BLaER1 (cell line): ENCODE results near the gene PITX3.

Experiments used
- H3K27ac ChIP-seq: shearing (Covaris generic); formaldehyde crosslinking; 2 replicates; pipeline ENCODE4 v1.8.1; 2022
- H3K27me3 ChIP-seq: shearing (Covaris generic); formaldehyde crosslinking; 2 replicates; pipeline ENCODE4 v1.8.1; 2022
- H3K36me3 ChIP-seq: shearing (Covaris generic); formaldehyde crosslinking; 2 replicates; pipeline ENCODE4 v1.8.1; 2022
- H3K4me1 ChIP-seq: shearing (Covaris generic); formaldehyde crosslinking; 2 replicates; pipeline ENCODE4 v1.8.1; 2022
- H3K4me2 ChIP-seq: shearing (Covaris generic); formaldehyde crosslinking; 2 replicates; pipeline ENCODE4 v1.8.1; 2022
- H3K4me3 ChIP-seq: shearing (Covaris generic); formaldehyde crosslinking; 2 replicates; pipeline ENCODE4 v1.8.1; 2022
- H3K9ac ChIP-seq: shearing (Covaris generic); formaldehyde crosslinking; 2 replicates; pipeline ENCODE4 v1.8.1; 2022
- H3K9me3 ChIP-seq: shearing (Covaris generic); formaldehyde crosslinking; 2 replicates; pipeline ENCODE4 v1.8.1; 2022
- H4K20me1 ChIP-seq: shearing (Covaris generic); formaldehyde crosslinking; 2 replicates; pipeline ENCODE4 v1.8.1; 2022
- Cebpa-rat ChIP-seq: shearing (Covaris generic); IDR thresholded peaks from 2 replicates; pipeline ENCODE4 v1.8.1; 2022

PITX3 gene

DNA sequence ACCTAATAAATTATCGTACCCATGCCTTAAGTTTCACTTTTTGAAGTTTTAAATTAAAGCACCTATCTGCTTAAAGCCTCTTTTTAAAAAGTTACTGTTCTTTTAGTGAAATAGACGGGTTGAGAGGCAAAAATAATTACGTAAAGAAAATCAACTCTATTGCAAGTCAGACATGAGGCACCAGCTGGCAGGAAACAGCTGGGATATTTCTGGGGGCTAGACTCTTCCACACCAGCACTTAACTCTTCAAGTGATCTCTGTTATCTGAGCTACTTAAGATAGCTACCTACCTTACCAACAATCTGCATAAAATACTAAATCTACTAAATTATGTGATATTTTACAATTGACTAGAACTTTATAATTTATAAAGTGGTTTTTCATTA lies 39.8 kb upstream of the PITX3 start:
- Histone ChIP-seq H4K20me1 (peaks cover 95% of the 10 kb centered on the region), H3K4me1 (peaks cover 23% of the 10 kb centered on the region), H3K27ac (0 out of 2 replicates have a peak overlapping the region, but pooled peaks have one; percentile 16), H3K4me2 (peak overlapping the region; percentile 72), H3K27me3 (no peaks in the 10 kb centered on the region), H3K36me3 (peaks cover 25% of the 10 kb centered on the region), H3K4me3 (no peak overlapping the region), H3K9me3 (no peaks in the 10 kb centered on the region), H3K9ac (no peak overlapping the region)
- no peak for TF ChIP-seq Cebpa-rat

DNA sequence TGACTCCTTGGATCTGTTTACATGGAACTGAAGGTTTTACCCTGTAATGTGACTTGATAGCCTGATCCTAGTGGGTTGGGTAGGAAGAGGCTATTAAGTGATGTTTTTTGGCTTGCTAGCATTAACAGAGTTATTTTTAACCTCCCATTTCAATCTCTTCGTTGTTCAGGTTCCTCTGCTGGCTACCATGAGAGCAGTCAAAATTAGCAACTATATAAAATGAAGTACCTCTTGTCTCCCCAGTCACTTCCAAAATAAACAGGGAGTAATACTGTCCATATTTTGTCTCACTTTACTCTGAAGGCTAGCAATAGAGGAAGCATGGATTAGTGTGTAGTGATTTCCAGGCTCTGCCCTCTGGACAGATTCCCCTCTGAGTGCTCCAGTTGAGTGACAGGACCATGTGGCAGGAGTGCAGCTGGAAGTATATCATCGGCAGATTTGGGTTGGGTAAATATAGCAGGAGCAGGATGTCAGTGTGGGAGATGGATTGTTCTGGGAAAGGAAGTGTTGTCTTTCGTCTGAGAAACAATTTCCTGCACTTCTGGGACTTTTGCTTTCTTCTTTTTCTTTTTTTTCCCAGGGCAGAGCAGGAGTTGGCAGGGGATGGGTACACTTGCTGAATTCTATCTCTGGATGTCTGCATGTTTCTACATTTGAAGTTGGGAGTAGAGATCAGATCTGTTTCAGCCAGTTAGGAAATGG lies 39.2 kb upstream of the PITX3 start:
- TF ChIP-seq Cebpa-rat, result no peak
- H3K27ac ChIP-seq, result 0 out of 2 replicates have a peak overlapping the region, but pooled peaks have one; percentile 16
- peaks cover 29% of the 10 kb centered on the region for H3K36me3 ChIP-seq
- H3K9me3 ChIP-seq, result no peaks in the 10 kb centered on the region
- peaks cover 96% of the 10 kb centered on the region for H4K20me1 ChIP-seq
- H3K4me3 ChIP-seq, result no peak overlapping the region
- peaks cover 23% of the 10 kb centered on the region for H3K4me1 ChIP-seq
- H3K27me3 ChIP-seq, result no peaks in the 10 kb centered on the region
- peak overlapping the region; percentile 72 for H3K4me2 ChIP-seq
- H3K9ac ChIP-seq, result no peak overlapping the region

DNA sequence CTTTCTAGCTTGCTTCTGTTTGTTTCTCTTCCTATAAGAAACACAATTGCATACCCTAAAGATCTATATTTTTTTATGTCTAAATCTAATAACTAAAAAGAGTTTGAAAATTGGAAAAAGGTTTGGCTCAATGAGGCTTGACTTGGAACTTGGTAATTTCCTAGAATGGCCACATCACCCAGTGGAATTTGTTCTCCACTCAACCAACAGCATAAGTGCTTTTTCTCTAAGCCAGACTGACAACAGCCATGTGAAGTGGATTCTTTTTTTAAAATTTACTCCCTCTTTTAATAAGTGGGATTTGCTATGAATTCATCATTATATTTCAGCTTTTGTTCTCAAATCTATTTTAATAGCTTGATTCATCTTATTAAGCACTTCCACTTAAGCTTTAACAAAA lies 37.8 kb upstream of the PITX3 start:
- Histone ChIP-seq H3K27ac (no peak overlapping the region), H4K20me1 (peaks cover 95% of the 10 kb centered on the region), H3K4me3 (no peak overlapping the region), H3K4me2 (0 out of 2 replicates have a peak overlapping the region, but pooled peaks have one; percentile 72), H3K9ac (no peak overlapping the region), H3K4me1 (peaks cover 23% of the 10 kb centered on the region), H3K27me3 (no peaks in the 10 kb centered on the region), H3K9me3 (no peaks in the 10 kb centered on the region), H3K36me3 (peaks cover 20% of the 10 kb centered on the region)
- TF ChIP-seq Cebpa-rat, result no peak

DNA sequence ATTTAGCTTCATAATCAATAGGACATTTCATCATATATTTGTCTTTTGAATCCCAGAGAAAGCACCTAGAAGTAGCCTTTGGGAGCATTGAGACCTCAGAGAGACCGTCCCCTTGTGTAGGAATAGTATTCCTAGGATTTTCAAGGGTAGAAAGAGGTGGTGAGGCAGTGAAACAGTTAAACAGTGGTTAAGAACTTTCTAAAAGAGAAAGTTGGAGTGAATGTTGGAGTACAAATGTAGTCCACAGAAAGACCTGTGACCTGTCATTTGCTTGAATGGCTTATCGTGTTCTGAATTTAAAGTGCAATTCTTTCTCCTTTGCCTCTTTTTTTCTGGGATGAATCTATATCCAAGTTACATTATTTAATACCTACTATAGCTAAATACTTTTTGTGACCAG lies 34.0 kb upstream of the PITX3 start:
- H3K4me3 ChIP-seq, result no peak overlapping the region

DNA sequence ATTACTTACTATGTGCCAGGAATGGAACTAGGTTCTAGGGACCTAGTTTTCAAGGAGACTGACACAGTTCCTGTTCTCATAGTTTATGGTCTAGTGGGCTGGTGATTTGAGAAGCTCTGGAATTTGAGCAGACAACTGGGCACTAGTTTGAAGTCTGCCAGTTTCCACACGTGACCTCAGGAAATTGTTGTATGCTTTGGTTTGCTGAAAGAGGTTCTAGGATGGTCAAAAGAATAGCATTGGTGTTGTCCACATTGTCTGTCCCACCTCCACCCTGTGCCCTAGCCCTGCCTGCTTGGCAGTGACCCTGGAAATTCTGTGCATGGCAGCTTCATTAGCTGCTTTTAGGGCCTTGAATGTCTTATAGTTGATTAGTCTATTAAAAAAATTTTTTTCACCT lies 32.8 kb upstream of the PITX3 start:
- H3K4me2 ChIP-seq, result no peak overlapping the region
- peaks cover 30% of the 10 kb centered on the region for H3K36me3 ChIP-seq
- no peaks in the 10 kb centered on the region for H3K27me3 ChIP-seq
- no peak overlapping the region for H3K9ac ChIP-seq
- no peak overlapping the region for H3K27ac ChIP-seq
- no peak for TF ChIP-seq Cebpa-rat
- H3K9me3 ChIP-seq, result no peaks in the 10 kb centered on the region
- H3K4me1 ChIP-seq, result peaks cover under 1% of the 10 kb centered on the region
- peaks cover 91% of the 10 kb centered on the region for H4K20me1 ChIP-seq
- no peak overlapping the region for H3K4me3 ChIP-seq

More for the DNA sequence above, 34.0 kb upstream of the PITX3 start:
- Histone ChIP-seq H3K4me1 (peaks cover 13% of the 10 kb centered on the region), H3K9me3 (no peaks in the 10 kb centered on the region), H3K4me2 (no peak overlapping the region), H3K27me3 (no peaks in the 10 kb centered on the region), H3K27ac (no peak overlapping the region), H3K36me3 (peaks cover 23% of the 10 kb centered on the region), H4K20me1 (peaks cover 95% of the 10 kb centered on the region), H3K9ac (no peak overlapping the region)
- no peak for TF ChIP-seq Cebpa-rat

DNA sequence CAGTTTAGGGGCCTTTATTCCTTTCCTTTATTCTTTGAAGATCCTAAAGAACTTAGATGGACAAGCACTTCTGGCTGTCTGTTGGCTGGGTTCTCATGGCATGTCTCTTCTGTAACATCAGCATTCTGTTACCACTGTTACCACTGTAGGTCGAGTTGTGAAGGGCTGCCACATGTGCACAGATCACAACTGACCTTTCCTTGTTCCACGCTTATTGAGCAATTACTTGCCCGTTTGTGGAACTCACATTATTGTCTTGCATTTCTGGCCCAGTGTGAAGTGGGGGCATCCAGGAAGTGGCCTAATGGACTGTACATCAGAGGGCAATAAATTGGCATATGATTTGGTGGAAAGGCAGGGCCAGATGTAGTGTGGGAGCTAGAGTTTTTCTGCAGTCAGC lies 27.7 kb upstream of the PITX3 start:
- Histone ChIP-seq H3K4me2 (no peak overlapping the region), H3K27me3 (no peaks in the 10 kb centered on the region), H3K27ac (no peak overlapping the region), H3K4me1 (no peaks in the 10 kb centered on the region), H3K9ac (no peak overlapping the region), H3K9me3 (no peaks in the 10 kb centered on the region), H3K4me3 (no peak overlapping the region), H3K36me3 (peaks cover 49% of the 10 kb centered on the region), H4K20me1 (peaks cover 92% of the 10 kb centered on the region)
- TF ChIP-seq Cebpa-rat, result no peak

DNA sequence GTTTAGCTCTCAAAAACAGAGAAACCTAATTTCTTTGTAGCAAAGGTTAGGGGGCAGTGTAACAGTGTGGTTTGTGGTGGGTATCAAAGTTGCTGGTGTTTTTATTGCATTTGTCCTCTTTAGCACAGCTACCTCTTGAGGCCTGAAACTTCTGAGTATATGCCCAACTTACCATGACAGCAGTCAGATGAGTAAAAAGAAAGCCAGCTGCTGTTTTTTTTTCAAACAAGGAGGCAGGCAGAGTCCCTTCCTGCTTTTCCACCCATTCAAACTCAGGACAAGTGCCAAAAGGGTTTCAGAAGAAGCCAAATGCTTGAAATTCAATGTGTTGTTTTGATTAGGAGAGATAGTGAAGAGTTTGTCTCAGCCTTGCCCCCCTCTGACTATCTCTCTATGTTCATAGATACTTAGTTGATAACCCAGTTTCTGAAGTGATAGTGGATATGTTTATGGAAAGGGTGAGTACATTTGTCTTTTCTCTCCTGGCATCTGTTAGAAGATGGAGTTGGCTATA lies 27.1 kb upstream of the PITX3 start:
- H3K9ac ChIP-seq, result no peak overlapping the region
- no peak overlapping the region for H3K4me2 ChIP-seq
- no peak overlapping the region for H3K27ac ChIP-seq
- H4K20me1 ChIP-seq, result peaks cover 92% of the 10 kb centered on the region
- no peak for TF ChIP-seq Cebpa-rat
- no peak overlapping the region for H3K4me3 ChIP-seq
- H3K9me3 ChIP-seq, result no peaks in the 10 kb centered on the region
- no peaks in the 10 kb centered on the region for H3K27me3 ChIP-seq
- peaks cover 55% of the 10 kb centered on the region for H3K36me3 ChIP-seq
- no peaks in the 10 kb centered on the region for H3K4me1 ChIP-seq

DNA sequence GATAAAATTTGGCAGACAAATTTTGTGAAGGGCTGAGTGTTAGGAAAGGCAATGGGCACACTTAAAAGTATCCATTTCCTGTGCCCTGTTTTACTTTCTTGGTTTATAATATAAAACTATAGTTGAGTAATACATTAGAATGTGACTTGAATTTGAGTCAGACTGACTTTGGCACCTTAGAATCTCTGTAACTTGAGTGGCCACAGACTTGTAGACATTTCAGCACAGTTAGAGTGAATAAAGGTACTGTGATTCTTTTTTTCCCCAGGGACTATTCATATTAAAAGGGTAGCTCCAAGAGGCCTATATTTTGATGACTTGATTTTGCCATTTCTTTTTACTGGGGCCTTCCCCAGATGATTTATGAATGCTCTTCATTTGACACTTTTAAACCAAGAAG lies 26.4 kb upstream of the PITX3 start:
- no peaks in the 10 kb centered on the region for H3K27me3 ChIP-seq
- no peak overlapping the region for H3K4me3 ChIP-seq
- H3K4me1 ChIP-seq, result no peaks in the 10 kb centered on the region
- peaks cover 62% of the 10 kb centered on the region for H3K36me3 ChIP-seq
- no peak overlapping the region for H3K4me2 ChIP-seq
- no peaks in the 10 kb centered on the region for H3K9me3 ChIP-seq
- peaks cover 92% of the 10 kb centered on the region for H4K20me1 ChIP-seq
- no peak overlapping the region for H3K9ac ChIP-seq
- H3K27ac ChIP-seq, result no peak overlapping the region
- TF ChIP-seq Cebpa-rat, result no peak

DNA sequence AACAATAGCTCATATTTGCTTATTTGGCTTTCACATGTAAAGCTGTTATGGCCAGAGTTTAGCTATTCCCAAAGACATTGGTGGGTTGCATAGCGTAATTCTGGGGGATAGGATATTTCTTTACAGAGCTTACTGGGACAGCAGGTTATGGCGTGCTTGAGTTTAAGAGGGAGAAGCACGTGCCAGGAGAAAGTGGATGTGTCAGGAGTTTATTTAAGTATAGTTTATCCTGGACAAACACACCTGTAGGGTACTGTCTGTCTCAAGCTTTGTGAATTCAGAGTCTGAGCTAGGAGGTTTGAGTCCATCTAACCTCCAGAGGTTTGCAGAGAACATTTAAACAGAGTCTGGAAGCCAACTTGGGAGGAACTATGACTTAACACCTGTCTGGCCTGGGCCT lies 25.4 kb upstream of the PITX3 start:
- H3K27ac ChIP-seq, result no peak overlapping the region
- no peak for TF ChIP-seq Cebpa-rat
- H3K4me1 ChIP-seq, result no peaks in the 10 kb centered on the region
- H3K36me3 ChIP-seq, result peaks cover 67% of the 10 kb centered on the region
- no peak overlapping the region for H3K4me3 ChIP-seq
- H3K9ac ChIP-seq, result no peak overlapping the region
- H3K27me3 ChIP-seq, result no peaks in the 10 kb centered on the region
- peaks cover 92% of the 10 kb centered on the region for H4K20me1 ChIP-seq
- H3K9me3 ChIP-seq, result no peaks in the 10 kb centered on the region
- no peak overlapping the region for H3K4me2 ChIP-seq

DNA sequence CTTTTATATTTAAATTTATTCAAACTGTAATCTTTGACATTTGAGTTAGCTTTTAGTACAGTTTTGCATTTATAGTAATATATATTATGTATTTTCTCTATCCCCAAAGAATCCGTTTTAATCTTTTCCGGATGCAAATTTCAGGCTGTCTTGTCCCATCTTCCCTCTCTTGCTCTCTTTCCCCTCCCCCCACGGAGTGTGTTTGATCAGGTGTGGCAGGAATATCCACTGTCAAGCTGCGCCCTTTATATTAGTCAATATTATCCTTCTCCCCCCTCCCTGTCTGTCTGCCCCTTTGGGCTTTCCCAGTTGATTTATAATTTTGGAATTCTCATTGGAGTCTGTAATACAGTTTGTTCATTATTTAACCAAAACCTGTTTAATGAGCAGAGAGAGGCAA lies 23.1 kb upstream of the PITX3 start:
- peaks cover 97% of the 10 kb centered on the region for H4K20me1 ChIP-seq

More for the DNA sequence above, 23.1 kb upstream of the PITX3 start:
- no peak overlapping the region for H3K9ac ChIP-seq
- no peak overlapping the region for H3K27ac ChIP-seq
- H3K4me1 ChIP-seq, result no peaks in the 10 kb centered on the region
- H3K4me2 ChIP-seq, result no peak overlapping the region
- no peaks in the 10 kb centered on the region for H3K9me3 ChIP-seq
- no peak for TF ChIP-seq Cebpa-rat
- no peak overlapping the region for H3K4me3 ChIP-seq
- H3K27me3 ChIP-seq, result no peaks in the 10 kb centered on the region
- peaks cover 85% of the 10 kb centered on the region for H3K36me3 ChIP-seq
